ENCODE data around the gene NUMB. TPM values are rescaled to one million over a fixed set of nuclear protein-coding genes. Genes with fewer than 3 reads are reported as not detected.

NUMB gene
- total RNA-seq, 2 donors from 2014 or later, result 43.8 to 45.2 TPM

- no peaks in the 10 kb centered on the region for H3K36me3 ChIP-seq (replicated peaks in 1 of 2; ENCODE audit: insufficient read depth in 1 of 2, low read depth in 2 of 2)
- ATAC-seq, result no peak
- H3K4me3 ChIP-seq, result no peak overlapping the region
- no peaks in the 10 kb centered on the region for H3K27me3 ChIP-seq
- H3K4me1 ChIP-seq, result no peaks in the 10 kb centered on the region
- intact Hi-C loops (cut with DNase I), result no loop called here
- no peak for TF ChIP-seq POLR2A (IDR thresholded peaks at IDR 0.05)
- TF ChIP-seq, protein P1, sequence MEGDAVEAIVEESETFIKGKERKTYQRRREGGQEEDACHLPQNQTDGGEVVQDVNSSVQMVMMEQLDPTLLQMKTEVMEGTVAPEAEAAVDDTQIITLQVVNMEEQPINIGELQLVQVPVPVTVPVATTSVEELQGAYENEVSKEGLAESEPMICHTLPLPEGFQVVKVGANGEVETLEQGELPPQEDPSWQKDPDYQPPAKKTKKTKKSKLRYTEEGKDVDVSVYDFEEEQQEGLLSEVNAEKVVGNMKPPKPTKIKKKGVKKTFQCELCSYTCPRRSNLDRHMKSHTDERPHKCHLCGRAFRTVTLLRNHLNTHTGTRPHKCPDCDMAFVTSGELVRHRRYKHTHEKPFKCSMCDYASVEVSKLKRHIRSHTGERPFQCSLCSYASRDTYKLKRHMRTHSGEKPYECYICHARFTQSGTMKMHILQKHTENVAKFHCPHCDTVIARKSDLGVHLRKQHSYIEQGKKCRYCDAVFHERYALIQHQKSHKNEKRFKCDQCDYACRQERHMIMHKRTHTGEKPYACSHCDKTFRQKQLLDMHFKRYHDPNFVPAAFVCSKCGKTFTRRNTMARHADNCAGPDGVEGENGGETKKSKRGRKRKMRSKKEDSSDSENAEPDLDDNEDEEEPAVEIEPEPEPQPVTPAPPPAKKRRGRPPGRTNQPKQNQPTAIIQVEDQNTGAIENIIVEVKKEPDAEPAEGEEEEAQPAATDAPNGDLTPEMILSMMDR (IDR thresholded peaks at IDR 0.05), result no peak
- 86 to 87% methylated on average over 12 to 21 of the region's 30 CpGs for WGBS, 2 donors
- no peak for DNase-seq
- no peak overlapping the region for H3K27ac ChIP-seq
- no peaks in the 10 kb centered on the region for H3K9me3 ChIP-seq
Observed at GRCh38 chr14:73251516-73252215, 206.7 kb downstream of the NUMB start.

DNA sequence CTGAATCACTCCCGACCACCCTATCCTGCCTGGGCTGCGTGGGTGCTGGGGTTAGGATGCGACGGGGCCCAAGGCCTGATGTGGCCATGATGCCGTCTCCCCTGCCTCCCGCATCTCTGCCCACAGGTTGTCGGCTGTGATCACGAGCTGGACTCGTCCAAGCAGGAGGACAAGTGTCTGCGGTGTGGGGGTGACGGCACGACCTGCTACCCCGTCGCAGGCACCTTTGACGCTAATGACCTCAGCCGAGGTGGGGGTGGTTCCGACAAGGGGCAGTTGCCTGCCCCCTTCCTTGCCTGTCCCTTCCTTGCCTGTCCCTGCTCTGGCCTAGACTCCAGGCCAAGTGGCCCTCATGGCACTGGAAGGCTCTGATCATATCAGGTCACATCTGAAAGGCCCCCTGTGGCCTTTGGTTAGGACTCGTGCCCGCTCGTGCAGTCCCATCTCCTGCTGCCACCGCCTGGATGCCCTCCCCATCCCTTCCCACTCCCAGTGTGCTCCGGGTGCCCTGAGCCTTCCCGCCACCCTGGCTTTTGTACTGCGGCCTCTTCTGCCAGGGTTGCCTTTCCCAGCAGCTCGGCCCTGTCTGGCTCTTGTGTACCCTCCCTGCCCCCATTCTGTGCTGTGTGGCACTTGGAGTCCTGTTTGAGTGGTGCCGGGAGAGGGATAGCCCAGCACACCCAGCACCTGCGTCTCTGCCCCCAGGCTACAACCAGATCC, 207.4 kb downstream of the NUMB start:
- TF ChIP-seq, protein P1 (IDR thresholded peaks at IDR 0.05), result no peak
- no peak for TF ChIP-seq POLR2A (IDR thresholded peaks at IDR 0.05)
- H3K27me3 ChIP-seq, result no peaks in the 10 kb centered on the region
- no peak for DNase-seq
- H3K4me1 ChIP-seq, result peaks cover 4% of the 10 kb centered on the region
- H3K27ac ChIP-seq, result no peak overlapping the region
- intact Hi-C loops (cut with DNase I), result no loop called here
- no peak overlapping the region for H3K4me3 ChIP-seq
- no peaks in the 10 kb centered on the region for H3K9me3 ChIP-seq
- H3K36me3 ChIP-seq (replicated peaks in 1 of 2; ENCODE audit: insufficient read depth in 1 of 2, low read depth in 2 of 2), result no peaks in the 10 kb centered on the region
- ATAC-seq, result no peak
- WGBS, 2 donors, result 84 to 89% methylated on average over 24 to 26 of the region's 27 CpGs

GRCh38 chr14:73250317-73250713, 208.0 kb downstream of the NUMB start:
- intact Hi-C loops (cut with DNase I), result no loop called here

DNA sequence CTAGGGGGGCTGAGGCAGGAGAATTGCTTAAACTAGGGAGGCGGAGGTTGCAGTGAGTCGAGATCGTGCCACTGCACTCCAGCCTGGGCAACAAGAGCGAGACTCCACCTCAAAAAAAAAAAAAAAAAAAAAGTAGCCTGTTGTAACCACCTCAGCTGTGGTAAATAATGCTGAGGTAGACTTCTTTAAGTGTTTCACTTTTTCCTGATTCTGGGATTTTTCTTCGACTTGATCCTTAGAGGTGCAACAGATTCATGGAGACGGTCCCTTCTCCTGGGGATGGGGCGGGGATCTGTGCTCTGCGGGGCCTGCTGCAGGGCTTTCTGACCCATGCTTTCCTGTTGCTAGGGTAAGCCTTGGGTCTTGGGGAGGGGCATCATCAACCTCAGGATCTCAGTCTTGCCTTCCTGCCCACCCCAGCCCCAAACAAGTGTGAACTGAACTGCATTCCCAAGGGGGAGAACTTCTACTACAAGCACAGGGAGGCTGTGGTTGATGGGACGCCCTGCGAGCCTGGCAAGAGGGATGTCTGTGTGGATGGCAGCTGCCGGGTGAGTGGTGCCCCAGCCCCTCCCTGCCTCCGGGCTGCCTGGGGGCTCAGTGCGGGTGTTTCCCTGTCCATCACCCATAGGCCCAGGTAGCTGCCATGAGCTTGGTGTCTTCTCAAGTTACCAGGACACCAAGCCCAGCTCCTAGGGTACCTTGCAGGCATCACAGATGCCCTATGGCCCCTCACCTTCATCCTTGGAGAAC, 208.6 kb downstream of the NUMB start:
- H3K27me3 ChIP-seq, result no peaks in the 10 kb centered on the region
- H3K4me1 ChIP-seq, result peaks cover 9% of the 10 kb centered on the region
- no peak overlapping the region for H3K27ac ChIP-seq
- TF ChIP-seq, protein P1 (IDR thresholded peaks at IDR 0.05), result no peak
- TF ChIP-seq POLR2A (IDR thresholded peaks at IDR 0.05), result no peak
- DNase-seq, result no peak
- H3K9me3 ChIP-seq, result no peaks in the 10 kb centered on the region
- intact Hi-C loops (cut with DNase I), result no loop called here
- no peak for ATAC-seq
- H3K36me3 ChIP-seq (replicated peaks in 1 of 2; ENCODE audit: insufficient read depth in 1 of 2, low read depth in 2 of 2), result no peaks in the 10 kb centered on the region
- no peak overlapping the region for H3K4me3 ChIP-seq
- WGBS, 2 donors, result 74 to 76% methylated on average over 11 of the region's 13 CpGs

More at GRCh38 chr14:73250317-73250713, 208.0 kb downstream of the NUMB start:
- no peaks in the 10 kb centered on the region for H3K27me3 ChIP-seq
- 72 to 90% methylated on average over 9 to 11 of the region's 11 CpGs for WGBS, 2 donors
- TF ChIP-seq POLR2A (IDR thresholded peaks at IDR 0.05), result no peak
- TF ChIP-seq, protein P1 (IDR thresholded peaks at IDR 0.05), result no peak
- H3K4me1 ChIP-seq, result peaks cover 9% of the 10 kb centered on the region
- no peak overlapping the region for H3K27ac ChIP-seq
- no peaks in the 10 kb centered on the region for H3K36me3 ChIP-seq (replicated peaks in 1 of 2; ENCODE audit: insufficient read depth in 1 of 2, low read depth in 2 of 2)
- no peak for DNase-seq
- H3K9me3 ChIP-seq, result no peaks in the 10 kb centered on the region
- no peak for ATAC-seq
- H3K4me3 ChIP-seq, result no peak overlapping the region
